ENCODE measurements around the gene DNAJC7.

DNAJC7 gene

DNA sequence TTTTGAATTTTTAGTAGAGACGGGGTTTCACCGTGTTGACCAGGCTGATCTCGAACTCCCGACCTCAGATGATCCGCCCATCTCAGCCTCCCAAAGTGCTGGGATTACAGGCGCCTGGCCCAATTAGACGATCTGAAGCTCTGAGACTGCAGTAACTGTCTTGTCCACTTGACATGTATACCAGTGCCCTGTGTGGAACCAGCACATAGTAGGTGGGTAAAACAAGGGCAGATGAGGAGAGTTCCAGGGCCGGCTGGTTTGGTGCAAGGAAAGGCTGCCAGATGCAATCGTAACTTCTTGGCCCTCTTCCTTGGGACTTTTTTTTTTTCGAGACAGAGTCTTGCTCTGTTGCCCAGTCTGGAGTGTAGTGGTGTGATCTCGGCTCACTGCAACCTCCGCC is 30.1 kb upstream of the DNAJC7 start:
- H3K27me3 ChIP-seq (ENCODE audit: insufficient read depth, low read length) = no peaks in the 10 kb centered on the region
- no peak overlapping the region for H3K4ac ChIP-seq (ENCODE audit: low read depth, low read length)
- H3K4me3 ChIP-seq (ENCODE audit: low read depth, low read length) = no peak overlapping the region
- H4K12ac ChIP-seq (ENCODE audit: low read depth, low read length) = no peak overlapping the region
- H2BK5ac ChIP-seq (ENCODE audit: low read depth, low read length, poor library complexity) = no peak overlapping the region
- no peaks in the 10 kb centered on the region for H3K9me3 ChIP-seq (ENCODE audit: insufficient read depth, low read depth, low read length)
- peaks cover 3 to 6% of the 10 kb centered on the region in 2 experiments for H3K4me1 ChIP-seq (ENCODE audit: control insufficient read depth in 1 of 2, insufficient read depth in 2 of 2, low read length in 2 of 2)
- H3K18ac ChIP-seq (ENCODE audit: low read length) = no peak overlapping the region
- H3K23ac ChIP-seq (ENCODE audit: low read length) = no peak overlapping the region
- H2BK120ac ChIP-seq (ENCODE audit: insufficient read depth, low read length, poor library complexity) = no peak overlapping the region
- peaks cover 1% of the 10 kb centered on the region for H3K79me2 ChIP-seq (ENCODE audit: control insufficient read depth, insufficient read depth, low read length, poor library complexity)
- H3K14ac ChIP-seq (ENCODE audit: low read length) = no peak overlapping the region
- H3K79me1 ChIP-seq (ENCODE audit: low read length) = no peaks in the 10 kb centered on the region
- H2AFZ ChIP-seq (ENCODE audit: insufficient read depth, low read length, poor library complexity) = no peak overlapping the region
- no peak overlapping the region for H4K91ac ChIP-seq (ENCODE audit: low read depth, low read length)
- H3K9ac ChIP-seq (ENCODE audit: low read length) = no peak overlapping the region
- no peak for DNase-seq
- H3K4me2 ChIP-seq (ENCODE audit: low read length) = no peak overlapping the region
- no peak overlapping the region for H2BK12ac ChIP-seq (ENCODE audit: low read length)
- H3K36me3 ChIP-seq (ENCODE audit: control insufficient read depth in 1 of 2, insufficient read depth in 2 of 2, low read length in 2 of 2) = no peaks in the 10 kb centered on the region
- no peak overlapping the region for H2AK5ac ChIP-seq (ENCODE audit: low read length)
- WGBS (ENCODE audit: extremely low coverage, insufficient coverage, insufficient read length) = no CpG with 5 or more reads among the region's 12 CpGs
- no peak overlapping the region for H3K27ac ChIP-seq (ENCODE audit: low read depth, low read length)
- H4K8ac ChIP-seq (ENCODE audit: low read depth, low read length) = no peak overlapping the region

DNA sequence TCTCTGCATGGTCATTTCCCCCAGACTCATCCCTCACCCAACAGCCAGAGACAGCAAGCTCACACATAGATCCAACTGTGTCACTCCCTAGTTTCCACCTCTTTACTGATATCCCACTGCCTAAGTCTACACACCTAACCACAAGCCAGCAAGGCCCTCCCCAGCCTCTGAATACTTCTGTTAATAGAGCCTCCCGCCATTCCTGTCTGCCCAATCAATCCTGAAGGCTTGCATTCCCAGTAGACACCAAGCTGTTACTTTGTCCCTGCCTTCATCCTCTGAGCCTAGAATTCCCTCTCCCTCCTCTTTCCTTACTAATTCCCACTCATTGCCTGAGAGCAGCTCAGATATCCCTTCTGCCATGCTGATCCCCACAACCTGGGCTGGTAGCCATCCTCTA is 28.5 kb upstream of the DNAJC7 start:
- Histone ChIP-seq H4K8ac (ENCODE audit: low read depth, low read length) (no peak overlapping the region), H3K14ac (ENCODE audit: low read length) (no peak overlapping the region), H3K4me2 (ENCODE audit: low read length) (no peak overlapping the region), H3K18ac (ENCODE audit: low read length) (no peak overlapping the region), H2AFZ (ENCODE audit: insufficient read depth, low read length, poor library complexity) (no peak overlapping the region), H3K79me2 (ENCODE audit: control insufficient read depth, insufficient read depth, low read length, poor library complexity) (peaks cover 1% of the 10 kb centered on the region), H3K23ac (ENCODE audit: low read length) (no peak overlapping the region), H3K4ac (ENCODE audit: low read depth, low read length) (no peak overlapping the region), H4K91ac (ENCODE audit: low read depth, low read length) (no peak overlapping the region), H3K27ac (ENCODE audit: low read depth, low read length) (no peak overlapping the region), H4K12ac (ENCODE audit: low read depth, low read length) (no peak overlapping the region), H3K27me3 (ENCODE audit: insufficient read depth, low read length) (no peaks in the 10 kb centered on the region), H2AK5ac (ENCODE audit: low read length) (no peak overlapping the region), H3K4me1 (ENCODE audit: control insufficient read depth in 1 of 2, insufficient read depth in 2 of 2, low read length in 2 of 2) (peaks cover 3 to 6% of the 10 kb centered on the region in 2 experiments), H3K4me3 (ENCODE audit: low read depth, low read length) (no peak overlapping the region), H3K9ac (ENCODE audit: low read length) (no peak overlapping the region), H2BK5ac (ENCODE audit: low read depth, low read length, poor library complexity) (no peak overlapping the region), H2BK12ac (ENCODE audit: low read length) (no peak overlapping the region), H3K79me1 (ENCODE audit: low read length) (no peaks in the 10 kb centered on the region), H3K9me3 (ENCODE audit: insufficient read depth, low read depth, low read length) (no peaks in the 10 kb centered on the region), H2BK120ac (ENCODE audit: insufficient read depth, low read length, poor library complexity) (no peak overlapping the region), H3K36me3 (ENCODE audit: control insufficient read depth in 1 of 2, insufficient read depth in 2 of 2, low read length in 2 of 2) (no peaks in the 10 kb centered on the region)
- WGBS (ENCODE audit: extremely low coverage, insufficient coverage, insufficient read length) = no CpG with 5 or more reads among the region's 1 CpG
- no peak for DNase-seq

DNA sequence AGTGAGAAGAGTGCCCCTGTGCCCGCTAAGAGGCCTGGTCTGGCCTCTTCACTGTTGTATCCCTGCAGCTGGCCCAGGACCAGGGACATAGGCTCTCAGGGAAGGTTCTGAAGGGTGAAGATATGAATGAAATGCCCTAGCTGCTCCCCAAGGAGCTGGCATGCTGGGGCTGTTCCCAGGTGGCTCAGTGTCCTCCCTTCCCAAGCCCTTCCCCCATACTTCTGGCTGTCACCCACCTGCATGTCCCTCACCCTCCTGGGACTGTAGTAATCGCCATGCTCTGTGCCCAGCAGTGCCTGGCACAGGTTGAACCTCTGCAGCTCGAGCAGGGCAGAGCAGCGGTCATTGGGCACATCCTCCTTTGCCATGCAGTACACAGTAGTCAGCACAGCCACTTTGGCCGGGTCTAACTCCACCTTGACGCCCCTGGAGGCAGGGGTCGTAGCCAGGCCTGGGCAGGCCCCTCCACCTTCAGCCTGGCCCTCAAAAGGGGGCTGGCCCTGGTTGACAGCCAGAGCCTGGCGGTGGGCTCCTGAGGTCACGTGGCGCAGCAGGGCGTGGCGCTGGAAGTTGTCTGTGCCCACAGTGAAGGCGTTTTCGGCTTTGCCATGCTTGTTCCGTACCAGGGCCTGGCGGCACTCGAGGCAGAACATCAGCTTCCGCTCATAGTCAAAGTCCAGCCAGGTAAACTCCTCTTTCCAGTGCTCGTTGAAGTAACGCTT is 25.5 kb upstream of the DNAJC7 start:
- Histone ChIP-seq H3K4me3 (ENCODE audit: low read depth, low read length) (no peak overlapping the region), H3K4ac (ENCODE audit: low read depth, low read length) (no peak overlapping the region), H2BK5ac (ENCODE audit: low read depth, low read length, poor library complexity) (no peak overlapping the region), H3K4me2 (ENCODE audit: low read length) (no peak overlapping the region), H2BK12ac (ENCODE audit: low read length) (no peak overlapping the region), H3K79me1 (ENCODE audit: low read length) (no peaks in the 10 kb centered on the region), H3K79me2 (ENCODE audit: control insufficient read depth, insufficient read depth, low read length, poor library complexity) (no peaks in the 10 kb centered on the region), H3K9me3 (ENCODE audit: insufficient read depth, low read depth, low read length) (no peaks in the 10 kb centered on the region), H3K36me3 (ENCODE audit: control insufficient read depth in 1 of 2, insufficient read depth in 2 of 2, low read length in 2 of 2) (no peaks in the 10 kb centered on the region), H3K14ac (ENCODE audit: low read length) (no peak overlapping the region), H3K9ac (ENCODE audit: low read length) (no peak overlapping the region), H4K12ac (ENCODE audit: low read depth, low read length) (no peak overlapping the region), H4K8ac (ENCODE audit: low read depth, low read length) (no peak overlapping the region), H3K18ac (ENCODE audit: low read length) (no peak overlapping the region), H2BK120ac (ENCODE audit: insufficient read depth, low read length, poor library complexity) (no peak overlapping the region), H3K4me1 (ENCODE audit: control insufficient read depth in 1 of 2, insufficient read depth in 2 of 2, low read length in 2 of 2) (no peaks in the 10 kb centered on the region), H2AK5ac (ENCODE audit: low read length) (no peak overlapping the region), H3K27ac (ENCODE audit: low read depth, low read length) (no peak overlapping the region), H3K23ac (ENCODE audit: low read length) (no peak overlapping the region), H2AFZ (ENCODE audit: insufficient read depth, low read length, poor library complexity) (no peak overlapping the region), H4K91ac (ENCODE audit: low read depth, low read length) (no peak overlapping the region), H3K27me3 (ENCODE audit: insufficient read depth, low read length) (no peaks in the 10 kb centered on the region)
- DNase-seq = no peak
- WGBS (ENCODE audit: extremely low coverage, insufficient coverage, insufficient read length) = no CpG with 5 or more reads among the region's 20 CpGs

DNA sequence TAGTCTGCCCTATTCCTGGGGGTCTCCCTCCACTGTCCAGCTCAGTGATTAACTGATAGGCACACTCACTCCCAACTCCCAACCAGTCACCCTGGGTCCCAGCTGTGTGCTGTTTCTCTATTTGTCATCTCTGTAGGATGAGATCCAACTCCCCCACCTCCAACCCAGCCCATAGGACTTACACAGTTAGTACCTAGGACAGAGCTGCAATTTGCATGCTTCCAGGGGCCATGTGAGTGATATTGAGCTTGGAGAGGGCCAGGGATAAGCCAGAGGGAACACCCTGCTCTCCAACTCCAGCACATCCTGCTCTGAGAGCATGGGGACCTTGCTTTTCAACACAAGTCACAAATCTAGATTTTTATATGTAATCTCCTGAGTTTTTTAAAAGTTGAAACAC is 24.4 kb upstream of the DNAJC7 start:
- no peak overlapping the region for H3K9ac ChIP-seq (ENCODE audit: low read length)
- H3K9me3 ChIP-seq (ENCODE audit: insufficient read depth, low read depth, low read length) = no peaks in the 10 kb centered on the region
- DNase-seq = no peak
- H2AK5ac ChIP-seq (ENCODE audit: low read length) = no peak overlapping the region
- no peaks in the 10 kb centered on the region for H3K4me1 ChIP-seq (ENCODE audit: control insufficient read depth in 1 of 2, insufficient read depth in 2 of 2, low read length in 2 of 2)
- no peaks in the 10 kb centered on the region for H3K79me1 ChIP-seq (ENCODE audit: low read length)
- H3K79me2 ChIP-seq (ENCODE audit: control insufficient read depth, insufficient read depth, low read length, poor library complexity) = no peaks in the 10 kb centered on the region
- no peaks in the 10 kb centered on the region for H3K36me3 ChIP-seq (ENCODE audit: control insufficient read depth in 1 of 2, insufficient read depth in 2 of 2, low read length in 2 of 2)
- H3K27me3 ChIP-seq (ENCODE audit: insufficient read depth, low read length) = no peaks in the 10 kb centered on the region
- no peak overlapping the region for H3K23ac ChIP-seq (ENCODE audit: low read length)
- no peak overlapping the region for H4K8ac ChIP-seq (ENCODE audit: low read depth, low read length)
- no peak overlapping the region for H2AFZ ChIP-seq (ENCODE audit: insufficient read depth, low read length, poor library complexity)
- H2BK12ac ChIP-seq (ENCODE audit: low read length) = no peak overlapping the region
- no peak overlapping the region for H3K4ac ChIP-seq (ENCODE audit: low read depth, low read length)
- H3K27ac ChIP-seq (ENCODE audit: low read depth, low read length) = no peak overlapping the region
- no peak overlapping the region for H3K4me3 ChIP-seq (ENCODE audit: low read depth, low read length)
- no peak overlapping the region for H2BK5ac ChIP-seq (ENCODE audit: low read depth, low read length, poor library complexity)
- H4K12ac ChIP-seq (ENCODE audit: low read depth, low read length) = no peak overlapping the region
- H2BK120ac ChIP-seq (ENCODE audit: insufficient read depth, low read length, poor library complexity) = no peak overlapping the region
- no peak overlapping the region for H3K14ac ChIP-seq (ENCODE audit: low read length)
- H3K4me2 ChIP-seq (ENCODE audit: low read length) = no peak overlapping the region
- no peak overlapping the region for H4K91ac ChIP-seq (ENCODE audit: low read depth, low read length)
- H3K18ac ChIP-seq (ENCODE audit: low read length) = no peak overlapping the region

All from trophoblast cell (in vitro differentiated cells and primary cell).